Activated CD8-positive, alpha-beta memory T cell treated with anti-CD3 and anti-CD28 coated beads, Interleukin-2, amount 50 U/mL, for 48 hours (primary cell): ENCODE results near the gene COA7.
"Not testable (repeated sequence)": the region's sequence is repeated elsewhere in the genome, so short reads cannot be mapped to it uniquely, and the experiment has no call there.

Experiments
- DNase-seq: peaks from one replicate; pipeline ENCODE4 v3.0.0-alpha.2; 2020

COA7 gene

DNA sequence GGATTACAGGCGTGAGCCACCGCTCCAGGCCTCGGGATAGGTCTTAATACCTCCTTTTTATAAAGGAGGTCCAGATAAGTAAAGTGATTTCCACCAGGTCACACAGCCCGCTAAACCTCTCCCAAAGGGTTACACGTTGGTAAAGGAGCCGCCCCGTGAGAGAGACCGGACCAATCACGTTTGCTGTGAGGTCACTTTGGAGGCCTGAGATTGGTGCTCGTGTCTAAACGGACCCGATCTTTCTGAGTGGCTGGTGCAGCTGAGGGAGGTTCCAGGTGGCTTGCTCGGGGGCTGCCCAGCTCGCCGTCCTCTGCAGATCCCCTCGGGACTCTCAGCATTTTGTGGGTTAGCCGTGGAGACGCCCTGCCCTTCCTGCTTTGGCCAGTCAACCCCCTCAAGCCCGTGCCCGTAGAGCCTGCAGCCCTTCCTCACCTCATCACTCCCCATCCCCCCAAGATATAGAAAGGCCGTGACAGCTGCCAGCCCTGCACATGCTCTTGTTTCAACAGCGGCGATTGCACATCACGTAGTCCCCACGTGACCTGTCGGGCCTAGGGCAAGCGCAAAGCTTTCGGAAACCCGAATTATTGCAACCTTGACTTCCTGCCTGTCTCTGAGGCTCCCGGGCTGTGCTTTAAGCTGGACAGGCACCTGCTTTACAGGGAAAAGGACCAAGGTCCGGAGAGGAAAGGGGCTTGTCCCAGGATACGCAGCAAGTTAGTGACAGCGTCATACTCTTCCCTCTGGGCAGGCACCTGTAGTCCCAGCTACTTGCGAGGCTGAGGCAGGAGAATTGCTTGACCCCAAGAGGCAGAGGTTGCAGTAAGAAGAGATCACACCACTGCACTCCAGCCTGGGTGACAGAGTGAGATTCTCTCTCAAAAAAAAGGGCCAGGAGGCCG lies 5.0 kb upstream of the COA7 start:
- DNase-seq, result peak; percentile 83

DNA sequence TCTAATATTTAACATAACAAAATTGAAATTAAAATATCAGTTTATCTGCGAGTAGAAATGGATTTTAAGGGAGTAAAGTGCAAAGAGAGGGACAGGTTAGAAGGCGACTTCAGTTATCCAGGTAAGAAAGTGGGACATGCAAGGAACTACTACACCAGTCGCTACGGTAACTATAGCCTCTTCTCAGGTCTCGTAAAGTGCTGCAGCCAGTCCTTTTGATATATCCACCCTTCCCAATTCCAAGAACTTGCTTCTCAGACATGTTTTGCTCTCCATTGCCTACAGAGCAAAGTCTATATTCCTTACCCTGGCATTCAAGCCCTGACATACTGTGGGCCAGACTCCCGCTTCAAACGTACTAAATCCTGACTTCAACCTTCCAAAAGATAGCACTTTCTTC lies 2.5 kb downstream of the COA7 start:
- DNase-seq, result no peak

DNA sequence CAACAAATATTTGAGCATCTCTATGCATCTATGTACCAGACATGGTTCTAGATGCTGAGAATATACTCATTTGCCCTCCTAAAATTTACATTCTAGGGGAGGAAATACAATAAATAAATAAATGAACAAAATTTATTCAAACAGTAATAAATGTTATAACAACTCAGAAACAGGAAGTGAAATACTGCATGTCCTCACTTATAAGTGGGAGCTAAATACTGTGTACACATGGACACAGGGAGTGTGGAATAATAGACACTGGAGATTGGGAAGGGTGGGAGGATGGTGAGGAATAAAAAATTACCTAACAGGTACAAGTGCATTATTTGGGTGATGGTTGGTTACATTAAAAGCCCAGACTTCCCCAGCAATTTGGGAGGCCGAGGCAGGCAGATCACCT lies 4.3 kb downstream of the COA7 start:
- no peak for DNase-seq

DNA sequence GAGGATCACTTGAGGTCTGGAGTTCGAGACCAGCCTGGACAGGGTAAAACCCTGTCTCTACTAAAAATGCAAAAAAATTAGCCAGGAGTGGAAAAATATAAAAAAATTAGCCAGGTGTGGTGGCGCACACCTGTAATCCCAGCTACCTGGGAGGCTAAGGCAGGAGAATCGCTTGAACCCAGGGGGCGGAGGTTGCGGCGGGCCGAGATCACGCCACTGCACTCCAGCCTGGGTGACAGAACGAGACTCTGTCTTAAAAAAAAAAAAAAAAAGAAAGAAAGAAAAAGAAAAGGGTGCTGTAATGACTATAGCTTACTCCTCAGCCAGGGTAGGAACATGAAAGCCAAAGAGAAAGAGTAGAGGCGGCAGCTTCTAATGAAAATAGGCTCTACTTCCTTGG lies 4.8 kb downstream of the COA7 start:
- DNase-seq, result not testable (repeated sequence)

DNA sequence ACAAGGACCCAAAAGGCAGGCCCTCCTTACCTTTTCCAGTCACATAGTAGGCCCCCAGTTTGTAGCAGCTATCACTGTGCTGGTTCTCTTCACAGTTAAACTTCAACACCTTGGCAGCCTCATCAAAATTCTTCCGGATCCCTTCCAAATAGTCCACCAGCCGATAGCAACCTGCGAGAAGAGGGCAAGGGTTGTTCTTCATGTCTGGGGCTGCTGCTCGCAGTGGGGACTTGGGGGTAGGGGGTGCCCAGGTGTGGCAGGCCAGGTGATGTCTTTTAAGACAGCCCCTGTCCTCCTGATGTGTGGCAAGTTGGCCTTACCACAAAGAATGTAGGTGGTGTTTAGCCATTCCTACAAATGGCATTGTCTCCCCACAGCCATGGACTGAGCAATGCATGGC lies 5.5 kb downstream of the COA7 start:
- no peak for DNase-seq

DNA sequence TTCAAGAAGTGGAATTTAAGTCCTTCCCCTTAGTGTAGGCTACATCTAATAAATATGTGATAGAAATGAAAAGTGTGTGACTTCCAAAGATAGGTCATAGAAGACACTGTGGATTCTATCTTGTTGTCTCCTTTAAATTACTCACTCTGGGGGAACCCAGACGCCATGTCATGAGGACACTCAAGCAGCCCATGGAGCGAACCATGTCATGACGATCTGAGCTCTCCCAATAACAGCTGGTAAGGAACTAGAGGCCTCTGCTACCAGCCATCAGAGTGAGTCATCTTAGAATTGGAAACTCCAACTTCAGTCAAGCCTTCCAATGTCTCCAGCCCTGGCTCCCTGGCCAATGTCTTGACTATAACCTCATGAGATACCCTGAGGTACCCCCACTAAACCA lies 6.3 kb downstream of the COA7 start:
- no peak for DNase-seq

DNA sequence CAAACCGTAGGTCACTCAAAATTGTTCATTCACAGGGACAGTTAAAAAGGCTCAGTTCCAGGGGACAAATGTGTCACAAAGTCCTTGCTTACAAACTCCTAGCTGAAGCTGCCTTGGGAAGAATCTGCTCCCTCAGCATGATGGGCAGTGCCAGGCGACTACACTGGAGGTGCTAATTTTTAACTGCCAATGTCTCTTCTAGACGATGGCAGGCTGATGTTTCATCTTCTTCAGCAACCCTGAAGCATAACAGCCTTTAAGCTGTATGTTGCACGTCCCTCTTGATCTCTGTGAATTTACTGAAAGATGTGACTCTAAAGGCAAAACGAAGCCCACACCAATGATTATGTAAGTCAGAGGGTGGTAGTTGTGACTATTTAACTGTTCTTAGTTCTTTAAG lies 11.3 kb downstream of the COA7 start:
- DNase-seq, result no peak

DNA sequence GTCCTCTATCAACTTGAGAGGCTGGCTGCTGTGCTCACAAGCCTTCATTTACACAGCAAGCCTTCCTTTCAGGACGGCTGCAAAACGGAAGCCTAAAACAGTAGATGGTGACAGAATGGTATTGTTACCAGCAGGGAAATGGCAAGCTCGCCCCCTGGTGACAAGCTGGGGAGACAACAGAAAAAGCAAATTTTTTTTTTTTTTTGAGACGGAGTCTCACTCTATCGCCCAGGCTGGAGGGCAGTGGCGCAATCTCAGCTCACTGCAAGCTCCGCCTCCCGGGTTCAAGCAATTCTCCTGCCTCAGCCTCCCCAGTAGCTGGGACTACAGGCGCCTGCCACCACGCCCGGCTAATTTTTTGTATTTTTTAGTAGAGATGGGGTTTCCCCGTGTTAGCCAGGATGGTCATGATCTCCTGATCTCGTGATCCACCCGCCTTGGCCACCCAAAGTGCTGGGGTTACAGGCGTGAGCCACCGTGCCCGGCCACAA lies 11.8 kb downstream of the COA7 start:
- peak; percentile 81 for DNase-seq

DNA sequence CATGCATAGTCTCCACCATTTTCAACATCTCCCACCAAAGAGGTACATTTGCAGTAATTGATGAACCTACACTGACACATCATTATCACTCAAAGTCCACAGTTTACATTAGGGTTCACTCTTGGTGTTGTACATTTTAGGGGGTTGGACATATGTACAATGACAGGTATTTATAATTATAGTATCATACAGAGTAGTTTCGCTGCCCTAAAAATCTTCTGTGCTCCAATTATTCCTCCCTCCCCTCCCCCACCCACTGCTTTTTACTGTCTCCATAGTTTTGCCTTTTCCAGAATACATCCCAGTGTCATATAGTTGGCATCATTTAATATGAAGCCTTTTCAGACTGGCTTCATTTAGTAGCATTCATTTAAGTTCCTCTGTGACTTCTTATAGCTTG lies 13.6 kb downstream of the COA7 start:
- DNase-seq, result no peak

DNA sequence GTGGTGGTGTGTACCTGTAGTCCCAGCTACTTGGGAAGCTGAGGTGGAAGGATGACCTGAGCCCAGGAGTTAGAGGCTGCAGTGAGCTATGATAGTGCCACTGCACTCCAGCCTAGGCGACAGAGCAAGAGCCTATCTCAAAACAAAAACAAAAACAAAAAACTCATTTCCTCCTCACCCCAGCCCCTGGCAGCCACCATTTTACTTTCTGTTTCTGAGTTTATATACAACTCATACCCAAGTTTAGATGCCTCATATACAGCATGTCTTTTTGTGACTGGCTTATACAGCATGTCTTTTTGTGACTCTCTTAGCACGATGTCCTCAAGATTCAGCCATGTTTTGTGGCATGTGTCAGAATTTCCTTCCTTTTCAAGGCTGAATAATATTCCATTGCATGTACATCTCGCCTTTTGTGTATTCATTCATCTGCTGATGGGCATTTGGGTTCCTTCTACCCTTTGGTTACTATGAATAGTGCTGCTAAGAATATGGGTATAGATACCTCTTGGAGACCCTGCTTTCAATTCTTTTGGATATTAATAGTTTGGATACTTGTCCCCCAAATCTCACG lies 14.7 kb downstream of the COA7 start:
- DNase-seq, result no peak

DNA sequence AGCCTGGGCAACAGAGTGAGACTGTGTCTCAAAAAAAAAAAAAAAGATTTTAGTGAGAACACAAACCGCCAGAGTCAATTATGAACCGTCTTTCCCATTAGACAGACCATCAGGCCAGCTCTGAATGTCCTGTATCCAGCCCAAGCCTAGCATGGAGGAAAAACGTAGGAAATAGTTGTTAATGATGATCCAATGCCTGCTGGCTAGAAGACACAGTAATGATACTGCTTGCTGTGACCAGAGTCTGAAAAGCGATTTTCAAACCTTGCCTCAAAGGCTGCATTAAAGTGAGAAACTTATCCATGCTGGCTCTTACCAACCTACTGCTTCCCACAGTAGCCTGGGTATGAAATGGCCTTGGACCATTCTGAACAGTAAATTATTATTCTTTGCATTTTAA lies 17.0 kb downstream of the COA7 start:
- DNase-seq, result no peak

DNA sequence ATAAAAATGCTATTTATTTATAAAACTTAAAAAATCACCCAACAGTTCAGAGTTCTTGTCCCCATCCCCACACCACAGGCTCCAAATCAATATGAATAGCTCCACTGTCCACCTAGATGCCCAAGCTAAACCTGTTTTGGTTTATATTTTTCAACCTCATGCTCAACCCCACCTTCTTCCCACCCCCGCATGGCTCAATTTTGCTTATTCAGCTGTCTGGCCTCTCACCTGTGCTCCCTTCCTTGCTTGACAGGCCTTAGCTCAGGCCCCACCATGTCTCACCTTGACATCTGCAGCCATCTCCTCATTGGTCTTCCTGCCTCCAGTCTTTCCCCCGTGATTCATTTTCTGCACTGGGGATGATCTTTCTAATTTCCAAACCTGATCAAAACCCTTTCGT lies 17.8 kb downstream of the COA7 start:
- DNase-seq, result no peak

DNA sequence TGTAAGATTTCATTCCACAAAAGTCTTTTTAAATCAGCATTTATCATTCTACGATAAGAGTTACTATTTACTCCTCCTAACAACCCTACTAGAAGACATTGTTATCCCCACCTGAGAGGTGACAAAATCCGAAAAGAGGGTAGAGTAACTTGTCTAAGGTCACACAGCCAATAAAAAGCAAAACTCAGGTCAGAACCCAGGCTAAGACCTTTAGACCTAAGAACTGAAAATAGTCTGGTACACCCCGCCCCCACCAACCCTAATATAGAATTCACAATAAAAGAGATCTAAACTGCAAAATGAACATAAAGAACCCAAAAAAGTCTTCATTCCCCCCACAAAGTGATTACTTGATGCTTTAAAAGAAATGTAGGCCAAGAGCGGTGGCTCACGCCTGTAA lies 18.6 kb downstream of the COA7 start:
- no peak for DNase-seq

DNA sequence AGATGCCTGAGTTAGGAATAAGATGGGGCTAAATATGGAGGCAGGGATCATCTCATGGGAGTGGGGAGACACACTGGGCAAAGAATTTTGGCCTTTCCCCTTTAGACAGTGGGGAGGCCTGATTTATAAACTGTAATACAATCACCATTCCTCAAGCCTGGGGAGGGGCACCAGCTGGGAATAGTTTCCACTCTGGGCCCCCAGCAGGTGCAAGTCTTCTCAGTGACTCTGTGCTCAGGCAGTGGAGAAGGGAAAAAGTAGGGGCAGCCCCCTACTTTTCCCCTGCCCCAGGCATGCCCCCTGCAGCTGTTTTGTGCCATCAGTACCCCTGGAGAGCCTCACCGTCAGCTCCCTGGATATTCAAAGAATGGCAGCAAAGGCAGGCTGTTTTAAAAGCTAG lies 19.1 kb downstream of the COA7 start:
- DNase-seq, result no peak

DNA sequence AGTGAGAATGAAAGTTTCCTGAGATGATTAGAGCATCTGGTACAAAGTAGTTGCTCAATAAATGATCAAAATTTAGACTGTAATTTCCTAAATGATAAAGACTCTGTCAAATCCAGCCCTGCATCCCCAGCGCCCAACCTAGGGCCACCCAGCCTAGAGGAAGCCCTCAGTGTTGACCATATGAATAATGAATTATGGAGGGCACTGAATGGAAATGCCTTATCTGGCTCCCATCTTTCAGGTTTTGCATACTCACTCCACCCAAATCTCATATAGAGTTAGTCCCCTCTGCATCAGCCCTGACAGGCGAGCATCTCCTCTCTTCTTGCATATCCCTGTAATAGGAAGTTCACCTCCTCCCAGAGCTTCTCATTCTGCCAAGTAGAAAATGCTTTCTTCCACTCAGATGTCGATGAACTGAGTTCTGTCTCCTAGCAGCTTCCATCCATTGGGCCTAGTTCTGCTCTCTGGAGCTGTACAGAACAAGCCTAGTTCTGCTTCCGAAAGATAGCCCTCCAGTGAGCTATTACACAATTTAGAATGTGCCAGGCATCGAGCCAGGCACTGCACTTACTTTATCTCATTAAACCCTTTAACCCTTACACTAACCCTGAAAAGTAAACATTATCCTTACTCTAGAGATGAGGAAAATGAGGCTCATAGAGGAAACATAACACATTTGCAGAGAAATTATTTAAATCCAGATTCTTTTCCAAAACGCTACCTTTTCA lies 20.9 kb downstream of the COA7 start:
- no peak for DNase-seq

DNA sequence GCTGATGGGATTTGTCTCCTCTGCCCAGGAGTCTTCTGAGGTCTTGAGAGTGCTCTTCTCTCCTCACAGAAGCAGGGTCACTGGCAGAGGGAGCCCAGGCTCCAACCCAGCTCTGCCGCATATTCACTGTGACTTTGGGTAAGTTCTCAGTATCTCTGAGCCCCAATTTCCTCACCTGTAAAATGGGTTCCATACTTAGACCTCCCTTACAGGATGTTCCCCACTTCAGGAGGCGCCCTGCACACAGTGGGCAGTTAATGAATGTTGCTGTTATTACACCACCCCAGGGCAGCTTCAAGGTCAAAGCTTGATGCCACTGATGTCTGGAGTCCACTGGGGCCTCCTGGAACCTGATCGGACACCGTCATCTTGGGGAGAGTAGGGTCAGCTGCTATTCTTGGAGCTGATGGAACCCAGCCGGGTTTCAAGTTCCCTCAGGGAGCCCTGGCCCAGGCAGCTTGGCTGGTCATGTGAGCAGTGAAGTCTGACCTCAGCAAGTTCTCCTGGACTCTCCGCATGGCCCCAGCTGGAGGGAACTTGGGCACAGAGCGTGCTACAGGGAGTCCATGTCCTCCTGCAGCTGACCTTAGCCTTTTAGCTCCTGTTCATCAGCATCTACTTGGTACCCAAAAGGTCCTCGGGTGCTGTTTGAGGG lies 21.8 kb downstream of the COA7 start:
- DNase-seq, result no peak

DNA sequence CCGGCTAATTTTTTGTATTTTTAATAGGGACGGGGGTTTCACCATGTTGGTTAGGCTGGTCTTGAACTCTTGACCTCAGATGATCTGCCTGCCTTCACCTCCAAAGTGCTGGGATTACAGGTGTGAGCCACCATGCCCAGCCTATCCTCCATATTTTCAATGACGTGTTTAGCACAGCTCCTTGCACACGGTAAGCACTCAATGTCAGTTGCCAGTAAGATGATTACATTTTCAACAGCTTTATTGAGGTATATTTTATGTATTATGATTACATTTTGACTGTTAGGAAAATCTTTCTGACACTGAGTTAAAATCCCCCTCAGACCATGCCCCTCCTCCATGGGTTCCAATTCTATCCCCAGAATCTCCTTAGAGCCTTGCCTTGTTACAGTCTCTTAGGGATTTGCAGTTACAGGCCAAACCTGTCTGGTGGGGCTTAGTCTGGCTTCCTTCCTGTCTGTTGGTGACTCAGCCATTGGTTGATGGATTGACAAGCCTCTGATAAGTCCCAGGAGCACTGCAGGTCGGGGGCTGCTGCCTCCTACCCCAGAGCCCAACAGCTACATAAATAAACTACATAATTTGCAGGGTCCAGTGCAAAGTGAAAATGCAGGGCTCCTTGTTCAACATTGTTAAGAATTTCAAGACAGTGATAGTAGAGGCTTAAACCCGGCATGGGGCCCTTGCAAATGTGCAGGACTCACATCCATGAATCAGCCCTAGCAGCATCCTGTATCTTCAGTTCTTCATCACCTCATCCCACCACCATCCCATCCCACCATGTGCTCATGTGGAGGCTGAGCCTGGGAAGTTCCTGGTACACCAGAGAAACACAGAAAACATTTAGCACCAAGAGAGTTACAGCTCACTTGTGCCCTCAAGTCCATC lies 23.4 kb downstream of the COA7 start:
- no peak for DNase-seq

DNA sequence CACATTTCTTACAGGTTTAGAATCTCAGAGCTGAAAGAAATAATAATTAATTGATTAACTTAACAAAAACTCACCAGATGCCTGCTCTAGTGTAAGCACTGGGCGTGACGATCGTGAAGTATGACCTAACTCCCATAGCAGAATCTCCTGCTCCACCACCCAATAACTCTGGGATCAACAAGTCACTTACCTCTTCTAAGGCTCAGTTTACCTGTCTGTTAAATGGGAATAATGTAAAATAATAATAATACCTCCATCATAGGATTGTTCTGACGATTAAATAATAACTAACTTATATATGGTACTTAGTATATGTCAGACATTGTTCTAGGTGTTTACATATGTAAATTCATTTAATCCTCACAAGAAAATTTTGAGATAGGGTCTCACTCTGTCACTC lies 24.6 kb downstream of the COA7 start:
- no peak for DNase-seq

DNA sequence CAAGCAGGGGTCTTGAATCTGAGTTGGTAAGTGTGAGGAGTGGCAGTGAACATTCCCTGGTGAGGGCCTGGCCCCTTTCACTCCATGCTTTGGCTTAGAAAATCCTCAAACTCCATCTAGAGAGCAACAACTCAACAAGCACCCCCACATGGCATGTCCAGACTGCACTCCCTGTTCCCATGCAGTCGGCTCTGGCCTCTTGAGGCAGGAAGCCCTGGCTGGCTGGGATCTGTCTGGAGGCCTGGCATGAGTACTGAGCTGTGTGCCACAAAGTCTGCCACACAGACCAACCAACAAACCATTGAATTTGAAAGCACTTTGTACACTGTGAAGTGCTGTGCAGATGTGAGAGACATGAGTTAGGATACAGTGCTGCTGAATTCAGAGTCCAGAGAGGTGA lies 25.2 kb downstream of the COA7 start:
- no peak for DNase-seq

DNA sequence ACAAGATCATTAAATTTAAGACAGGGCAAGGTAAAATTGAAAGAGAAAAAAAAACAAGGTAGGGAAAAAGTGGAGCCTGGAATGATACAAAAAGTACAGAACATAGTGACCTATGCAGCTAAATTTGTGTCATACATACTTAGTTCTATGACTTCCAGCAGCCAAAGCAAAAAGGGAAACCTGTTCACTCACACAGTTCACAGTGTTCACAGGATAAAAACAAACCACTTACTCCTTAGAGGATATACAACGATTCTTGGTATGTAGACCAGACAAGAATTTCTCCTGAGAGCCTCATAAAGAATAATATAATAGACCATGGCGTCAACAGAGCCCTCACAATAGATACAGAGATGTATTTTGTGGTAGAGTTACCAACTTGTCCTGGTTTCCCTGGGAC lies 27.5 kb downstream of the COA7 start:
- no peak for DNase-seq

DNA sequence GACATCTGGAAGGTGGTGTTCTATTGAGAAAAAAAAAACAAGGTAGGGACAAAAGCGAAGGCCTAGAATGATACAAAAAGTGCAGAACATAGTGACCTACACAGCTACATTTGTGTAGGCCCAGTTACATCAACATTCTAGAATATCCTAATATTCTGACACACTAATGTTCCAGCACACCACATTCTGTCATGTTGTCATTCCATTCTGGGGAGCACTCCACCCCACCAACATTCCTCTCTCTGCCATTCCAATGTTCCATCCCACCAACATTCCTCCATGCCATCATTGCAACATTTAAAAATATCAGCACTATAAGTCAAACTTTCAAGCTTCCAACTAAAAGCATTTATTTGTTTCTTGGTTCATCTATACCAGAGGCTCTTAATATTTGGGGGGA lies 28.5 kb downstream of the COA7 start:
- no peak for DNase-seq

DNA sequence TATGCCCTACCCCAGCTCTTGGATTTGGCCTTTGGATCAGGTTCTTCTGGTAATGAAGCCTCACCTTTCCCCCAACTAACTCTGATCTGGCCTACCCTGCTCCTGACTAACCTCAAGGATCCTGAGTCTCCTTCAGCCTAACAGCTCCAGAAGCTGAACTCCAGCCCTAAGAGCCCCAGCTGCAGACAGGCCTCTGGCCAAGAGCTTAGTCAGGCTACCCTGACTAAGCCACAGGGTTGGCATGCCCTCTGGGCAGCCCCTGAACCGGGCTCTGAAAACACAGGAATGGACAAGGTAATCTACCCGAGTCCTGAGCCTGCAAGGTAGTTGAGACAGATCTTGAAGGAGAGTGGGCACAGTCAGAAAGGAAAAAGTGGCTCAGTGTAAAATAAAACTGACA lies 29.4 kb downstream of the COA7 start:
- no peak for DNase-seq
